HG03469 (cell line): ENCODE measurements around the gene HOXB1.

Experiments
- ATAC-seq: cut with Tn5 transposase; IDR thresholded peaks from one replicate; pipeline ENCODE4 v1.9.1; 2021; ENCODE audit warnings: mild to moderate bottlenecking, moderate library complexity, moderate number of reproducible peaks; ENCODE audit not compliant: unreplicated experiment

Gene HOXB1

GRCh38 chr17:48530887-48531272 is at the start of gene HOXB1:
Gene HOXB1 (minus strand): TSS chr17:48531011. CDS start chr17:48530904, 107 bp downstream.
- ATAC-seq, result no peak

GRCh38 chr17:48579760-48580554 is 49.1 kb upstream of the HOXB1 start:
- no peak for ATAC-seq

DNA sequence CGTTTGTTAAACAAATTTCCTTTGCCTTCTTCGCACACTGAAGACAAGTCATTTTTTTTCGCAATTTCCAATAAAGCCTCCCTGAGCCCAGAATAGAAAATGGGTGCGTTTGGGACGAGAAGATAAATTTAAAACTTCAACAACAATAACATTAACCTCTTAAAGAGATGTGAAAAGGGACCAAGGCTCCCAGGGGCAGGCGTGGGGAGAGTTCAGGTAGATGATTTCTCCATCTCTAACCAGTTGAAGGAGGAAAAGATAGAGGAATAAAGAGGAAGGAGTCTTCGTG is 48.6 kb upstream of the HOXB1 start:
- no peak for ATAC-seq

- ATAC-seq, result no peak
Measured at GRCh38 chr17:48578616-48579470, 48.0 kb upstream of the HOXB1 start.

DNA sequence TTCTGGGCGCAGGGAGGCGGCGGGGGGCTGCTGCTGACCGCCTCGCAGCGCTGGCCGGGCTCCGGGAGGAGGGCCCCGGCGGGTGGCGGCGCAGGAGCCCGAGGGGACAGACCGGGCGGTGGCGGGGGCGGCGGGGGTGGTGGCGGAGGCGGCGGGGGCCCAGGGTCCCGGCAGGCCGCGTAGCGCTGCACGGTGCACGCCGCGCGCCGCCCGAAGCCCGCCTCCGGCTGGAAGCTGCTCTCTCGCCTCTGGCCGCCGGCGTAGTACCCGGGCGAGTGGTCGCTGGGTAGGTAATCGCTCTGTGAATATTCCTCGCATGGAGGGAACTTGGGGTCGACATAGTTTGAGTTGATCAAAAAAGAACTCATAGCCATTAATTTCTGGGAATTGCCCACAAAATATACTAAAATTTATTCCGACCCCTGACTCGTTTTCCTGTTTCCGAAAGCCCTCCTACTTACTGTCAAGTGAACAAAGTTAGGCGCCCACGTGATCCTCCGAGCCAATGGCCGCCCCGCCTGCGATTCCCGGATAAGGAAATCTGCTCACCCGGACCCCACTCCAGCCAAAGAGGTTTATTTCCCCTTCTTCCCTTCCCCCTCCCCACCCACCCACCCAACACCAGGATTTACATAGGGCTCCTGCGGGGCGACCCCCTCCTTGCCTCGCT is 47.3 kb upstream of the HOXB1 start, which contains the start of gene HOXB4:
Gene HOXB4 (minus strand): TSS at position 405 of the 670 bp plus-strand sequence. CDS start 31 bp downstream, at position 374.
- no peak for ATAC-seq

DNA sequence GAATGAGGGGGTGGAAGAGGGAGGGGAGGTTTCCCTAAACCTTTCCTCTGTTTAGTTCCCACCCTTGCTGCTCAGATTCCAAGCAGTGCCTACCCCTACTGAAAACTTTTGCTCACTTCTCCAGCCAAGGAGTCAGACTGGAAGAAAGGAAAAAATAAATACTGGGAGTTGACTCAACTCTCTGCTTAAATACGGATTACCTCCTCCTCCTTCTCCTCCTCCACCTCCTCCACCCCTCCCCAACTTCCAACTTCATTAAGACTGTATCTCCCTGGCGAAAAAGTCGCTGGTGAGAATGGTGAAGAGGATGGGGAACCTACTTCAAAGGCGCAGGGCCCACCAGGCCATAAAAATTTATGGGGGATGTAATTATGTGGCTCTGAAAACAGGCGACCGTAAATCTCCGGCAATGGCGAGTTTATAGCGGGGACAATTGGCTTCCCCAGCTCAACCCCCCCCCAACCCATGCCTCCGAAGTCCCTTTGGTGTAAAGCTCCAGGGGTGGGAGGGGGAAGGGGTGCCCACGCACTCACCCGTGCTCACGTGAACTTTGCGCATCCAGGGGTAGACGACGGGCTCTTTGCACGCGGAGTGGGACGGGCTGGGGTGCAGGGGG is 46.6 kb upstream of the HOXB1 start:
- no peak for ATAC-seq

- ATAC-seq, result no peak
Measured at GRCh38 chr17:48576479-48577309, 45.9 kb upstream of the HOXB1 start.

DNA sequence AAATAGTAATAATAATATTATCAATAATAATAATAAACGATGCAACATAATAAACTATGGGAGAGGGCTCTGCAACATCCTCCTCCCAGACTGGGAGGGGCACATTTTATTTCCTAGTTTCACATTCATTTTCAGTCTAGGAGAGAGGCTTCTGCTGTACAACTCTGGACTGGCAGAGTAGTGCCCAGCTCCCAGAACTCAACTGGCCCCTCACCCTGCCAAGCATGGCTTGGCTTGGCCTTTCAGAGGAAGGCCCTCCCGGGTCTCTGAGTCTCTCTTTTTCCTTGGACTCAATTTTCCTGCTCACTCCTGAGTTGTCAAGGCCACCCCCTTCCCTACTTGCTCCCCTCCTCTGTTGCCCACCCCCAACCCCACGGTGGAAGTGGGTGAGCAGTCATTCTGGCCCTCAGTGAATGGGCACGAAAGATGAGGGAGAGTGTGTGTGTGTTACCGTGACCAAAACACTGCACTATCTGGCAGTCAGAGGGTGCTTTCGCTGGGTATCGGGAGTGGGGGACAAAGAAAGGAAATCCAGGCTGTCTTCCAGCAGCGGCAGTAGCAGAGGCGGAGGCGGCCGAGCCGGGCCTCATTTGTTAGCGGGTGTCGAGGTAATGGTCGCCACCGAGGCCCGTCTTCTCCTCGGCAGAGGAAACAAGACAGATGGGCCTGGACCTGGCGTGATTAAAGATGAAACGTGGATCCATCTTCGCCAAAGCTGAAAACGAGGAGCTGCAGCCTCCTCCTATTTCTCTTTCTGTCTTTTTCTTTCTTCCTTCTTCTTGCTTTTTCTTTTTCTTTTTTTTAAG is 45.1 kb upstream of the HOXB1 start:
- no peak for ATAC-seq

- no peak for ATAC-seq
Measured at GRCh38 chr17:48575066-48575582, 44.3 kb upstream of the HOXB1 start.

DNA sequence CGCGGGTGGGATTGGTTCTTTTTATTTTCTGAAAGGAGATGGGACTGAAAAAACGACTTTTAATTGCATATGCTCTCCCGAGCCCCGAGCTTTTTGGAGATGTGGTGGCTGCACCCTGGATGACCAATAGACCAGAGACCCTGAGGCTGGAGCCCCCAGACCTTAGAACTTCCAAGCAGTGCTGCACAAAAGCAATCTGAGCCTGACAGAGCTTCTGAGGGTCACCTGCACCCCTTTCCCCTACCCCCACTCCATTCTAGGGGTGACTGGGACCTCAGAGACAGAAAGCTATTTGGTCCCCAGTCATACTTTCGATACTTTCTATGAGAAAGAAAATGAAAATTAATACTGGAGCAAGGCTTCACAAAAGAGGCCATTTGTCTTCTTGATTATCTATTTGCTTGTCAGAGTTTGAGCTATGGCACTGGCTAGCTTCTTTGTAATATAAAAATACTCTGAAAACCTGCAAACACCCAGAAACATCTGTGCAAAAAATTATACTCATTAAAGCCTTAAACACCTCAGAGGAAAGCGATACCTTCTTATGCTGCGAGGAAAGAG is 43.8 kb upstream of the HOXB1 start:
- no peak for ATAC-seq

DNA sequence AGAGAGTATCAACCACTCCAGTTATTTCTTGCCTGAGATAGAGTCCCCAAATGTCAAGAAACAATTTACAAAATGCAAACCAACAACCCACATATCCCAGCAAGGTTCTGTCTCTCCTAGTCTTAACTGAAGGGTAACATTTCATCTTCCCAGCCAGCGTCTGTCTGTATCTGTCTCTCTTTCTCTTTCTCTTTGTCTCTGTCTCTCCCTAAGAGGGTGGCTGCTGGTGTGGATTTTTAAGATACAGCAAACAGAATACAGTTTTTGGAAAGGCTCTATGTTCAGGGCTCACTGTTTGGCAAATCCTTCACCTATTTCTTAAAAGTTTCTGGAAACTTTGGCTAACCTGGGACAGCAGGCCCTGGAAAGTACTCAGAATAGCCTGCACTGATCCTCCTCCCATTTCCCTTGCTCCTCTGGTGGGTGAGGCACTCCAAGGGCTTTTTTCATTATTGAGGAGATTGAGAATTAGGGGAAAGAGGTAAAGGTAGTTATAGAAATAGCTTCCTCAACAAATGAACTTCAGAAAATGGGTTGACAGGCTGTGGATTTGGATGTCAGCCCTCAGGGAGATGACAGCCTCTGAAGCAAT is 41.1 kb upstream of the HOXB1 start:
- no peak for ATAC-seq

DNA sequence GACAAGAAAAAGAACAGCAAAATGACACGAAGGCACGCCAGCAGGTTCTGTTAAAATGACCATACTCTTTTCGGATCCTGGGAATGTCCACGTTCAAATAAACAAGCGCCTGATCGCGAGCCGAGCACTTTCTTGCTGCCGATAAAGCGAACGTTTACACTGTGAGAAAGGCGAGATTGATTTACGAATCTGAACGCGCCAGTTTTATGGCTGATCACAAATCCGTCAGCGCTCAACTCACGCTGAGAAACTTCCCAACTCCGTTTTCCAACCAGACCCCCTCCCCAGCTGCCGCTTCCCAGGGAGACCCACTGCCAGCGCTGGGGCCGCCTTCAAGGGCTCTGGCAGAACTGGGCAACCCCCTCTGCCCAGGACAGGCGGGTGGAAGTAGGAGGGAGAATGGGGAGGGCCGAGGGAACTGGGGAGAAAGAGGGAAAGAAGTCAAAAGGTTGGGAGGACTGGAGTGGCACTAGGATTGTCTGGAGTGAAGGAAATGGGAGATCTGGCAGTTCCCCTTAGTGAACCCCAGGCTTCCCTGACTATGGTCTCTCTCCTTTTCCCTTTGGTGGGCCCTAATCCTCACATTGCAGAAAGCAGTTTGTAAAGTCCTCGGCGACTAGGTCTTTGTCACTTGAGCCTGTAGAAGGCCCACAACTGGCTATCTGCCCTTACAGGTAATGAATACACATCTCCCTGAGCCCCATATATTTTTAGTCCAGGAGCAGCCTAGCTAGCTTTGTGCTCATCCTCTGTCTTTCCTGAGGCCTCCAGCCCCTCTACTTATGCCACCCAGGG is 40.4 kb upstream of the HOXB1 start:
- no peak for ATAC-seq

DNA sequence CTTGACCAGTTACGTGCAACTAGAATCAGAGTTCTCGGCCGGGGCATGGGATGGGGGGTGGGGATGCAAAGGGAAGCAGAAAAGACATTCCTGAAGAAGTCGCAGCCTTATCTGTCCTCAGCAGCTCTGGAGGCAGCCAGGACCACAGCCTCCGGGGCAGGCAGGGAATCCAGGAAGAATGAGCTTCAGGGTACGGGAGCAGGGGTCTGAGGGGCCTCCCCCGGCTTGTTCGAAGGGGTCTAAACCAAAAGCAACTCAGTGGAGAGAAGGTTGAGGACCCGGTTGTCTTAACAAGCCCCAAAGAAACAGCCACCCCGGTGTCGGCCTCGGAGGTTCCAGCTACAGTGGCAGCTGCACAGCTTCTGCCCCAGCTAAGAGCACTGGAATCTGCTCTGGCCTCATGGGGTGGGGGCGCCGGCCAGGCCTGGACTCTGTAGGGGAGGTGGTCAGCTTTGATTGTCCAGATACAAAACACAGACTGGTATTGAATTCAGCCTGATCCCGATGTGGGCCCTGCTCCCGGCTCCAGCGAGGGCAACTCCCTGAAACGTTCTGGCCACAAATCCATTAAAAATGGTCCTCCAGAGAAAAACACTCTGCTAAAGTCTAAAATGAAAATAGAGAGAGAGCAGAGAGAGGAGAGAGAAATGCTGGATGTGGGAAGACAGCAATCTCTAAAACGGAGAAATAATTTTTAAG is 39.7 kb upstream of the HOXB1 start:
- ATAC-seq, result no peak

DNA sequence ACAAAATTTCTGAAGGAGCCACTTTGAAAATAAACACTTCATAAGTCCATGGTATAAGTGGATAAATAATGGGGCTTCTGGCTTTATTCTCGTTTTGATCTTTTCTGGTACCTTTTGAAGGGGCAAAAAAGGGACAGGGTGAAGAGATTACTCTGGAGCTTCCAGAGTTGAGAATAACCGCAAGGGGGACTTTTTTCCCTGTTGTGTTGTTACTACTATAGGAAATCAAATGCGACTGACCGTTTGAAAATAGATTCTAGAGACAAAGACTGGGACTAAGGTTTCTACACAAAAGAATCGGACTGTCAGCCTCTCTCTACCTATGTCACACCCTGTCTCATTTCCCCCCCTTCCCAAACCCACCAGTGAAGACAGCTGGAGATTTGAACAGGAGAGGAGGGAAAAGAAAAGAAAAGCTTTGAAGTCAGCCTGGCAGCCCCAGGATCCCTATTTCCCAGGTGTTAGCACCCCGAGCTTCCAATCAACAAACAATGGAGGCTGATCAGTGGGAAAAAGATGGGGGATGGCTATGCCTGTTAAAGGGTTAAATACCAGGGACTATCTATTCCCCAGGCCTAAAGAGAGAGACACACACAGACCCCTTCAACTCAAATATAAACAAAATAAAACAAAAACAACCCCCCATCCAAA is 39.0 kb upstream of the HOXB1 start:
- no peak for ATAC-seq

- no peak for ATAC-seq
Measured at GRCh38 chr17:48569240-48569582, 38.4 kb upstream of the HOXB1 start.

DNA sequence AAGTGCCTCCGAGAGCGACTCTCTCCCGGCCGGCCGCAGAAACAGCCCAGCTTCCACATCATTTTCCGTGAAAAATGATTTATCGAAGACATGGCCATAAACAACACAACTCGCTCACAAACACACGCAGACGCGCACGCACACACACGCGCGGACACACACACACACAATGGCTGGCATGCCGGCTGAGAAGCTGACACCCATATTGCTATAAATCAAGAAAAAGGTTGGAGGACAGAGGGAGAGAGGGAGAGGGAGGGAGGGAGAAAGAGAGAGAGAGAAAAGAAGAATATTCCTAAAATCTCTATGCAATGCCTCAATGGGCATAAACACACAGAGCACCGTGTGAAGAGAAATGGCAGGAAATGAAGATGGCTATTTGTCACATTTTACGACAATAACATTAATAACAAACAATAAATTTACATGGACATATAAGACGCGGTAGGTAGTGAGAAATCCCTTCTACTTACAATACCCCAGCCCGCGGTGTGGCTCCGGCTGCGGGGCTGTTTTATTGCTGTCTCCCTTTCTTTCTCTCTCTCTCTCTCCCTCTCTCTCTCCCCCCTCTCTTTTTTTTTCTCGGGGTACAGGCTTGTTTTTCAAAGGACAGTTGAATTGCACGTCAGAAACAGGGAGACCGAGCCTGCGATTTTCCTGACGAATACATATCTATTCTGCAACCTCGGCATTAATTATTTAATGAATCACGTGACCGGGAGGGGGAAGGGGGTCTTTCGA is 37.9 kb upstream of the HOXB1 start:
- ATAC-seq, result no peak
